ENCODE data around the gene TJP2. TPM values are rescaled to one million over a fixed set of nuclear protein-coding genes. Genes with fewer than 3 reads are reported as not detected.

The TJP2 gene
- total RNA-seq, 1 donor from 2014 or later, result 6.0 TPM

DNA sequence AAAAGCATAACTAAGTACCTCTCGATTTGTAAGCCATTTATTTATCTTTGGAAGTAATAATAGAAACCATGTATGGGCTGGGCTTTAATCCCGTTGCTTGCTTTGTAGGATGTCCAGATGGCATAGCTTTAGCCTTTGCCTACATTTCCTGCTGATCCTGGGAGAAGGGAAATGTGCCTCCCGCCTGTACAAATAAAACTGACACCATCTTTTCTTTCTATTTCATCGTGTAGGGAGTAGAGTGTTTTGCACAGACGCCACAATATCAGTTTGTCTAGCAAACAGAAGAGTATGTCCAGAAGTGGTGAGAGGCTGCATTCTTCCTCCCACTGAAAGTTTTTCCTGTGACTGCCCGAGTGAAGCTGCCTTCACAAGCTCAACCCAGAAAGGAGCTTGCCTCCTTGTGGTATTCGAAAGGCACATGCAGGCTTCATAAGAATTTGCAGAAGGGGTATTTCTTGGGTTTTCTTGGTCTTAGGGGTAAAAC lies 24.7 kb upstream of the TJP2 start:
- TF ChIP-seq, protein P1, sequence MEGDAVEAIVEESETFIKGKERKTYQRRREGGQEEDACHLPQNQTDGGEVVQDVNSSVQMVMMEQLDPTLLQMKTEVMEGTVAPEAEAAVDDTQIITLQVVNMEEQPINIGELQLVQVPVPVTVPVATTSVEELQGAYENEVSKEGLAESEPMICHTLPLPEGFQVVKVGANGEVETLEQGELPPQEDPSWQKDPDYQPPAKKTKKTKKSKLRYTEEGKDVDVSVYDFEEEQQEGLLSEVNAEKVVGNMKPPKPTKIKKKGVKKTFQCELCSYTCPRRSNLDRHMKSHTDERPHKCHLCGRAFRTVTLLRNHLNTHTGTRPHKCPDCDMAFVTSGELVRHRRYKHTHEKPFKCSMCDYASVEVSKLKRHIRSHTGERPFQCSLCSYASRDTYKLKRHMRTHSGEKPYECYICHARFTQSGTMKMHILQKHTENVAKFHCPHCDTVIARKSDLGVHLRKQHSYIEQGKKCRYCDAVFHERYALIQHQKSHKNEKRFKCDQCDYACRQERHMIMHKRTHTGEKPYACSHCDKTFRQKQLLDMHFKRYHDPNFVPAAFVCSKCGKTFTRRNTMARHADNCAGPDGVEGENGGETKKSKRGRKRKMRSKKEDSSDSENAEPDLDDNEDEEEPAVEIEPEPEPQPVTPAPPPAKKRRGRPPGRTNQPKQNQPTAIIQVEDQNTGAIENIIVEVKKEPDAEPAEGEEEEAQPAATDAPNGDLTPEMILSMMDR (IDR thresholded peaks at IDR 0.05; ENCODE audit: partially characterized antibody, unreplicated experiment), result no peak
- H3K27me3 Mint-ChIP-seq (ENCODE audit: unreplicated experiment), result no peaks in the 10 kb centered on the region
- peaks cover 2% of the 10 kb centered on the region for H3K9me3 Mint-ChIP-seq (ENCODE audit: unreplicated experiment)
- H3K36me3 Mint-ChIP-seq (ENCODE audit: unreplicated experiment), result no peaks in the 10 kb centered on the region
- H3K4me3 Mint-ChIP-seq (ENCODE audit: unreplicated experiment), result no peak overlapping the region
- no peaks in the 10 kb centered on the region for H3K4me1 Mint-ChIP-seq (ENCODE audit: low read depth, unreplicated experiment)
- no peak for DNase-seq
- no peak overlapping the region for H3K27ac Mint-ChIP-seq (ENCODE audit: unreplicated experiment)

DNA sequence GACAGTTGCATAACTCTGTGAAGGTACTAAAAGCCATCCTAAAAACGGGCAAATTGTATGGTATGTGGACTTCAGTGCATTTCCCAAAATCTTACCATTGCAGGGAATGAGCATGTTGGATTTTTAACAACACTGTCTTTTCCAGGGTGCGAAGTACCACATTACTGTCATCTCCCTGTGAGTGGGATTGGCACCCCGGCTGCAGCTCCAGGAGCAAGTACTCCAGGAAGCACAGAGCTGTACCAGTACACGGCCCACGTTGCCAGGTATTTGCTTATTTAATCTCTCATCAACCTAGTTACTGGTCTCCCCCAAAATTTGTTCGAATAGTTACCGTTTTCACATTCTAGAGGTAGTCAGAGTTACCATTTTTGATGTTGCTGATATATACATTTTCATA lies 22.6 kb upstream of the TJP2 start:
- Mint-ChIP-seq H3K4me3 (ENCODE audit: unreplicated experiment) (no peak overlapping the region), H3K36me3 (ENCODE audit: unreplicated experiment) (no peaks in the 10 kb centered on the region), H3K4me1 (ENCODE audit: low read depth, unreplicated experiment) (no peaks in the 10 kb centered on the region), H3K27me3 (ENCODE audit: unreplicated experiment) (no peaks in the 10 kb centered on the region), H3K27ac (ENCODE audit: unreplicated experiment) (no peak overlapping the region), H3K9me3 (ENCODE audit: unreplicated experiment) (peaks cover 2% of the 10 kb centered on the region)
- no peak for DNase-seq
- TF ChIP-seq, protein P1 (IDR thresholded peaks at IDR 0.05; ENCODE audit: partially characterized antibody, unreplicated experiment), result no peak

DNA sequence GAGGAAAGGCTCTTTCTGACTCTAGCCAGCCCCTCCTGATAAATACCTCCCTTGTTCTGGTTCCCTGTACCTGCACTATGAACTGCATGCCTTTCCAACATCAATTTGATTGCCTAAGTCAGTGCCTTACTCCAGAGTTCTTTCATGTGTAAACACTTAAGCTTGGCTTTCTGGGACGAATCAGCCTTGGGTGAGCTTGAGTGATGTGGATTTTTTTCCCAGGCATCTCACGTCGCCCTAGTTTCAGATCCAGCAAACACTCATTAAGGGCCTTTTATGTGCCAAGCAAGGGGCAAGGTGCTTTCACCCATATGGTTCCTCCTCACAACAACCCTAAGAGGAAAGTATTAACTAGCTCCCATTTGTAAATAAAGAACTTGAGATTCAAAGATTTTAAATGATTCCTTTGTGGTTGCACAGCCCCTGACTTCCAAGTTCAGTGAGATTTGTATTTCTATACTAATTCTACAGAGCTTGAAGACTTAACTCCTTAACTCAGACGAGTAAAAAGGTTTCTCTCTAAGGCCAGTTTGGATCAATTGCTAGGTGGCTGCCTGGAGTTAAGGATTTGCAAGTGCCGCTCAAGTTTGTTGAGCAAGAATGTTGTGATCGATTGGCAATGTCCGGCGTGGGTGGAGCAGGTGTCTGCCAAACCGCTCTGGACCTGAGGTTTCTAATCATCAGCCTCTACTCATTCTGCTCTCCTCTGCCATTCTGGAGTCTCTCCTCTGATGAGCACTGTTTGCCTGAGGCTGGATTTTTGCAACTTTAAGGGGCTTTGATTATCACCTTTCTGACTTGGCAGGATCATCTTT lies 20.2 kb upstream of the TJP2 start:
- no peaks in the 10 kb centered on the region for H3K36me3 Mint-ChIP-seq (ENCODE audit: unreplicated experiment)
- H3K4me1 Mint-ChIP-seq (ENCODE audit: low read depth, unreplicated experiment), result no peaks in the 10 kb centered on the region
- no peak overlapping the region for H3K4me3 Mint-ChIP-seq (ENCODE audit: unreplicated experiment)
- no peaks in the 10 kb centered on the region for H3K27me3 Mint-ChIP-seq (ENCODE audit: unreplicated experiment)
- DNase-seq, result no peak
- no peak overlapping the region for H3K27ac Mint-ChIP-seq (ENCODE audit: unreplicated experiment)
- peaks cover 5% of the 10 kb centered on the region for H3K9me3 Mint-ChIP-seq (ENCODE audit: unreplicated experiment)
- TF ChIP-seq, protein P1 (IDR thresholded peaks at IDR 0.05; ENCODE audit: partially characterized antibody, unreplicated experiment), result no peak

DNA sequence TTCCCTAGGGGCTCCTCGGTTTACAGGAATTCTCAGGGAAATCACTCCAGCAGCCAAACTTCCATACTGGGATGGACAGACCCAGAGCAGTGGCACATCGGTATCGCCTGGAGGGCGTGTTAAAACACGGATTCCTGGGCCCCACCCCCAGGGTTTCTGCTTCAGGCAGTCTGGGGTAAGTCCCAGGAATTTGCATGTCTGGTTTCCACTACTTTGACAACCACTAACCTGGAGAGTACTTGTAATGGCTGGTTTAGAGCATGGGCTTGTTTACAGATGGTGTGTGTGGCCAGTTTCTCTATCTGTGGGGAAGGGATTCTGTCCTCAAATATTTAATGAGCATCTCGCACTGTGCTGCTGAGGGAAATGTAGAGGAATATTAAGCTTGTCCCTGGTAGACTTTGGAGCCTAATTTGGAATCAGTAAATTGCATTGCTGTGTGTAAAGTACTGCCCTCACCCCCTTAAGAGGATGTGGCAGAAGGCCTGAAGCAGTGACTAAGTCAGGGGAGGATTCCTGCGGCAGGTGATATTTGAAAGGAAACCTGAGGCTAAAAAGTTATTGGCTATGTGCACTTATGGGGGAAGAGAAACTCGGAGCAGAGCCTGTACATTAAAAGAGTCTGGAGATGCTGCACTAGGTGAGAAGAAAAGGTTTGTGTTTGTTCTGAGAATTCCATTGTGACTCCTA lies 18.6 kb upstream of the TJP2 start:
- Mint-ChIP-seq H3K27me3 (ENCODE audit: unreplicated experiment) (no peaks in the 10 kb centered on the region), H3K4me1 (ENCODE audit: low read depth, unreplicated experiment) (no peaks in the 10 kb centered on the region), H3K4me3 (ENCODE audit: unreplicated experiment) (no peak overlapping the region), H3K9me3 (ENCODE audit: unreplicated experiment) (peaks cover 5% of the 10 kb centered on the region), H3K27ac (ENCODE audit: unreplicated experiment) (no peak overlapping the region), H3K36me3 (ENCODE audit: unreplicated experiment) (peaks cover 2% of the 10 kb centered on the region)
- TF ChIP-seq, protein P1 (IDR thresholded peaks at IDR 0.05; ENCODE audit: partially characterized antibody, unreplicated experiment), result no peak
- no peak for DNase-seq
